BLaER1 treated with 17β-estradiol and CSF1 and Interleukin-3, amounts not matched to agents 10 nM and 100 nM (cell line): ENCODE results near the gene SLCO3A1.
A peak's percentile ranks its signal among the peaks of the same experiment; 100 is the strongest.

Experiments
- H3K27ac ChIP-seq, 11 experiments: shearing (Covaris generic); formaldehyde crosslinking; 2 replicates each; pipeline ENCODE4 v1.8.1; 2022
- H3K27me3 ChIP-seq, 11 experiments: shearing (Covaris generic); formaldehyde crosslinking; 2 replicates each; pipeline ENCODE4 v1.8.1; 2022
- H3K36me3 ChIP-seq, 11 experiments: shearing (Covaris generic); formaldehyde crosslinking; 2 replicates each; pipeline ENCODE4 v1.8.1; 2022
- H3K4me1 ChIP-seq, 10 experiments: shearing (Covaris generic); formaldehyde crosslinking; 2 replicates each; pipeline ENCODE4 v1.8.1; 2022
- H3K4me2 ChIP-seq, 11 experiments: shearing (Covaris generic); formaldehyde crosslinking; 2 replicates each; pipeline ENCODE4 v1.8.1; 2022
- H3K4me3 ChIP-seq, 10 experiments: shearing (Covaris generic); formaldehyde crosslinking; 2 replicates each; pipeline ENCODE4 v1.8.1; 2022
- H3K9ac ChIP-seq, 11 experiments: shearing (Covaris generic); formaldehyde crosslinking; 2 replicates each; pipeline ENCODE4 v1.8.1; 2022
- H3K9me3 ChIP-seq, 11 experiments: shearing (Covaris generic); formaldehyde crosslinking; replicated peaks in 1 of 11; 2 replicates each; pipeline ENCODE4 v1.8.1; 2022
- H4K20me1 ChIP-seq, 11 experiments: shearing (Covaris generic); formaldehyde crosslinking; 2 replicates each; pipeline ENCODE4 v1.8.1; 2022
- Cebpa-rat ChIP-seq, 11 experiments: shearing (Covaris generic); IDR thresholded peaks; 2 replicates each; pipeline ENCODE4 v1.8.1; 2022

The SLCO3A1 gene

DNA sequence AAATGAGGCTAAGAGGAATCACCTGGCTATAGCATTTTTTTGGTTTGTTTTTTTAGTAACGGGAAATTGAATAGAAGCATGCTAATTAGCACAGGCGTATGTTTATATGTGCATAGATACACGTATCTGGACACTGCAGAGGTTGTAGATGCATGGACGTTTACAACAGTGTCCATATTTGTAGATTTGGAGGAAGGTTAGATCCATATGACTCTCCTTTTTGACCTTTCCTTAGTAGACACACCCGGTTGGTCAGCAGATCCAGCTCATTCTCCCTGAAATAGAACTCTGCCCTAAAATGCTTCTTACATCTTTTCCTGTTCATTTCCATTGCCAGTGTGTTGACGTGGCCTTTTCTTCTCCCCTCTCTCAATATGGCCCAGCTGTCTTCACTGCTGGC is 60.1 kb downstream of the SLCO3A1 start:
- no peak overlapping the region for H3K9ac ChIP-seq
- TF ChIP-seq Cebpa-rat (IDR thresholded peaks at IDR 0.05): no peak
- no peak overlapping the region for H3K4me3 ChIP-seq
- peaks cover 0 to 24% (median 10%) of the 10 kb centered on the region in 11 experiments; a peak in 15 of 22 replicates for H3K36me3 ChIP-seq
- peak overlapping the region in 1 of 11 experiments; percentile 22; a peak in 2 of 22 replicates for H3K27ac ChIP-seq
- H3K9me3 ChIP-seq: peaks cover 0 to 7% (median 0%) of the 10 kb centered on the region in 11 experiments; a peak in 3 of 22 replicates
- peak overlapping the region in 3 of 11 experiments; percentile 22 to 41 (median 39); a peak in 5 of 22 replicates for H3K4me2 ChIP-seq
- H3K27me3 ChIP-seq: no peaks in the 10 kb centered on the region
- H3K4me1 ChIP-seq: peaks cover 0 to 63% (median 2%) of the 10 kb centered on the region in 10 experiments; a peak in 8 of 20 replicates
- peaks cover 0 to 3% (median 0%) of the 10 kb centered on the region in 11 experiments; a peak in 2 of 22 replicates for H4K20me1 ChIP-seq

DNA sequence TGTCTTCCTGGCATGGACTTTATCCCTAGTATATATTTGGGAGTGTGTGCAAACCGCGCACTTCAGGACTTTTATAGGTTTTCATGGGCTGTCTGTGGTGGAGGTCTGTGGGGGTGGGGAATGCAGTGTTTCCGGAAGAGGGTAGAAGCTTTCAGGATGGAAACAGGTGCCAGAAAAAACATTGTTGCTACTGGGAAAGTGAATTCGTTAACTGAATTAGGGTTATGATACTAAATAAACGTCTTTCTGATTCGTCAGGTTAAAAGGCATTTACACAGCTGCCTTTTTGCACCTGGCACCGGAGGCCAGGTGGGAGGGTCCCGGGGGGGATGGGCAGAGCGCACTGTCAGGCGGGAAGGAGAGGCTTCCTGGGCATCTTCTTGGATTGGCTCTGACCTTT is 62.1 kb downstream of the SLCO3A1 start:
- H3K4me2 ChIP-seq: no peak overlapping the region

DNA sequence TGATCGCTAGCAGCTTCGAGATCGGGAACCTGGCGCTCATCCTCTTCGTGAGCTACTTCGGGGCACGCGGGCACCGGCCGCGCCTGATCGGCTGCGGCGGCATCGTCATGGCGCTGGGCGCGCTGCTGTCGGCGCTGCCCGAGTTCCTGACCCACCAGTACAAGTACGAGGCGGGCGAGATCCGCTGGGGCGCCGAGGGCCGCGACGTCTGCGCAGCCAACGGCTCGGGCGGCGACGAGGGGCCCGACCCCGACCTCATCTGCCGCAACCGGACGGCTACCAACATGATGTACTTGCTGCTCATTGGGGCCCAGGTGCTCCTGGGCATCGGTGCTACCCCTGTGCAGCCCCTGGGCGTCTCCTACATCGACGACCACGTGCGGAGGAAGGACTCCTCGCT is 62.5 kb downstream of the SLCO3A1 start:
- Histone ChIP-seq H3K9ac (no peak overlapping the region), H3K36me3 (peaks cover 0 to 20% (median 10%) of the 10 kb centered on the region in 11 experiments; a peak in 15 of 22 replicates), H3K9me3 (peaks cover 0 to 7% (median 0%) of the 10 kb centered on the region in 11 experiments; a peak in 3 of 22 replicates), H3K27me3 (no peaks in the 10 kb centered on the region), H4K20me1 (peaks cover 0 to 3% (median 0%) of the 10 kb centered on the region in 11 experiments; a peak in 2 of 22 replicates), H3K4me1 (peaks cover 0 to 68% (median 6%) of the 10 kb centered on the region in 10 experiments; a peak in 14 of 20 replicates), H3K27ac (no peak overlapping the region), H3K4me2 (no peak overlapping the region), H3K4me3 (no peak overlapping the region)
- no peak for TF ChIP-seq Cebpa-rat (IDR thresholded peaks at IDR 0.05)

More for the DNA sequence above, 62.1 kb downstream of the SLCO3A1 start:
- Histone ChIP-seq H4K20me1 (peaks cover 0 to 3% (median 0%) of the 10 kb centered on the region in 11 experiments; a peak in 2 of 22 replicates), H3K27me3 (no peaks in the 10 kb centered on the region), H3K27ac (no peak overlapping the region), H3K4me1 (peaks cover 0 to 64% (median 2%) of the 10 kb centered on the region in 10 experiments; a peak in 8 of 20 replicates), H3K9me3 (peaks cover 0 to 7% (median 0%) of the 10 kb centered on the region in 11 experiments; a peak in 3 of 22 replicates), H3K36me3 (peaks cover 0 to 22% (median 10%) of the 10 kb centered on the region in 11 experiments; a peak in 15 of 22 replicates), H3K4me3 (no peak overlapping the region), H3K9ac (no peak overlapping the region)
- TF ChIP-seq Cebpa-rat (IDR thresholded peaks at IDR 0.05): no peak

DNA sequence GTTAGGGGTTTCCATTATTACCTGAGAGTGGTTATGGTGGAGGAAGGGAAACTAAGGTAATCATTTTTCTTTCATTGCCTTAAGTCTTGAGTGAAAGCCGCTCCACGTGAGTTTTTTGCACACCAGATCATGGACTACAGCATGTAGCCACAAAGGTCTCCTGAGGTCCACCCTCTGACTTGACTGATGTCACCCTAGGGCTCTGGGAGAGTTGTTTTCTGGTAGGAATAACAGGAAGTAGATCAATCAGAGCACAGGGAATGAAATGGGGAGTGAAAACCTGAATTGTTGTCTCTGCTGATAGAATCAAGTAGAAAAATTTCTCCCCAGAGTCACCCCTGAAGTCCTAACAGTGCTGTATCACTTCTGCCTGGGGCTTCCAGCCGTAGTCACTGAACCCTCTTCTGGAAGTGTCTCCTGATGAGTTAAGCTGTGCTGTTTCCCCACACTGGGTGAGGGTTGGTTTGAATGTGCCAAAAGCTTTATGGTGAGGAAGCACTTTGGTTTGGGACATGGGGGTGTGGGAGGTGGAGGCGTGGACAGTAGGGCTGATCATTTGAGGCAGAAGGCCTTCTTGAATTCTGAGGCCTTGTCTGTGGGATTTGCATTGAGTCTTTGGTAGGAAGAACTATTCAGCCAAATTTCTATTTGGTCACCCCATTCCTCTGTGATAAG is 64.3 kb downstream of the SLCO3A1 start:
- H4K20me1 ChIP-seq: 0 out of 22 replicates have a peak, but pooled peaks cover 0 to 3% (median 0%) of the 10 kb centered on the region in 11 experiments
- peak overlapping the region in 4 of 11 experiments; percentile 16 to 69 (median 37); a peak in 5 of 22 replicates for H3K27ac ChIP-seq
- H3K27me3 ChIP-seq: no peaks in the 10 kb centered on the region
- peaks cover 0 to 7% (median 0%) of the 10 kb centered on the region in 11 experiments; a peak in 3 of 22 replicates for H3K9me3 ChIP-seq
- H3K4me1 ChIP-seq: peaks cover 5 to 66% (median 15%) of the 10 kb centered on the region in 10 experiments; a peak in 18 of 20 replicates
- peaks cover 0 to 20% (median 10%) of the 10 kb centered on the region in 11 experiments; a peak in 15 of 22 replicates for H3K36me3 ChIP-seq
- H3K4me2 ChIP-seq: peak overlapping the region in 3 of 11 experiments; percentile 36 to 52 (median 51); a peak in 6 of 22 replicates
- no peak for TF ChIP-seq Cebpa-rat (IDR thresholded peaks at IDR 0.05)
- no peak overlapping the region for H3K9ac ChIP-seq
- no peak overlapping the region for H3K4me3 ChIP-seq

DNA sequence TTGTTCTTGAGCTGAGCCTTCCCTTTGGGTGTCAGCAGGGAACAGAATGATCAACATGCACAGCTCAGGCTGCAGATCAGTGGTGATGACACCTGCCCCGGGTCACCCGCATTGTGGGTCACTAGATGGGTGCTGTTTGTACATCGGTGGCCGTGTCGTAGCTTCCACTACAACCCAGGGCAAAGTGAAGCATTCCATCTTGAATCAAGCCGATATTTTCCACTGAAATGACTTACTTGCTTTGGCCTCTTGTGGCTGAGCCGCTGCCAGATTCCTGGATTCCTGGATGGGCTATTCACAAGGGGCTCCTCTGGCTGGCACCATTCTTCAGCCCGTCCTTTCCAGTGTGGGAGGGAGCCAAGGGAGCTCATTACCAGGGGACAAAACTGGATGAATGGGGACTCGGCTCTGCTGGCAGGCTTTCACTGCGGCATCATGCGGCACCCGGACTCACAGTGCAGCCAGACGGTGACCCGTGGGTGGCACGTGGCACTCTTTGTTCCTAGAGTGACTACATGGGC is 65.6 kb downstream of the SLCO3A1 start:
- peaks cover 5 to 58% (median 15%) of the 10 kb centered on the region in 10 experiments; a peak in 18 of 20 replicates for H3K4me1 ChIP-seq
- no peaks in the 10 kb centered on the region for H3K27me3 ChIP-seq
- H3K9me3 ChIP-seq: peaks cover 0 to 7% (median 0%) of the 10 kb centered on the region in 11 experiments; a peak in 3 of 22 replicates
- no peak for TF ChIP-seq Cebpa-rat (IDR thresholded peaks at IDR 0.05)
- 0 out of 22 replicates have a peak, but pooled peaks cover 0 to 3% (median 0%) of the 10 kb centered on the region in 11 experiments for H4K20me1 ChIP-seq
- no peak overlapping the region for H3K9ac ChIP-seq
- peaks cover 0 to 20% (median 10%) of the 10 kb centered on the region in 11 experiments; a peak in 15 of 22 replicates for H3K36me3 ChIP-seq
- H3K4me3 ChIP-seq: no peak overlapping the region
- peak overlapping the region in 2 of 11 experiments; percentile 52 to 69; a peak in 4 of 22 replicates for H3K27ac ChIP-seq
- H3K4me2 ChIP-seq: peak overlapping the region in 2 of 11 experiments; percentile 30 to 52; a peak in 2 of 22 replicates

DNA sequence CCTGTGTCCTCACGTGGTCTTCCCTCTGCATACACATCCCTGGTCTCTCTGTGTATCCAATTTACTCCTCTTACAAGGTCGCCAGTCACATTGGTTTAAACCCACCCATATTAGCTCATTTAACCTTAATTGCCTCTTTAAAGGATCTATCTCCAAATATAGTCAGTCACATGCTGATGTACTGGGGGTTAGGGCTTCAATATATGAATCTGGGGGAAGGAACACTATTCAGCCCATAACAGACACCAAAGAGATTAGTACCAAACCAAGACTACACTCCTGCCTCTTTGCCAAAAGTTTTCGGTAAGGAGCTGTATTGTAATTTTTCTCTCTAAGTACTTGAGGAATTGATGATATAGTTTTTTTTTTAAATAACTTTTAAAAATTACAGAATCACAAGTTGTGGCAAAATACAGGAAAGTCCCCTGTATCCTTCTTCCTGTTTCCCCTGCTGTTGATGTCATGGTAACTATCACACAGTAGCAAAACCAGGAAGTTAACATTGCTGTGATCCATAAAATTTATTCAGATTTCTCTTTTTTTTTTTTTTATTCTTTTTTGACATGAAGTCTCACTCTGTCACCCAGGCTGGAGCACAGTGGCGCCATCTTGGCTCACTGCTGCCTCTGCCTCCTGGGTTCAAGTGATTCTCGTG is 67.8 kb downstream of the SLCO3A1 start:
- Histone ChIP-seq H3K27ac (peak overlapping the region in 10 of 11 experiments; percentile 16 to 99 (median 70); a peak in 19 of 22 replicates), H3K4me3 (no peak overlapping the region), H3K4me1 (peaks cover 6 to 66% (median 20%) of the 10 kb centered on the region in 10 experiments; a peak in 18 of 20 replicates), H3K27me3 (no peaks in the 10 kb centered on the region), H3K4me2 (peak overlapping the region in 10 of 11 experiments; percentile 13 to 89 (median 59); a peak in 19 of 22 replicates), H3K36me3 (peaks cover 0 to 13% (median 5%) of the 10 kb centered on the region in 11 experiments; a peak in 13 of 22 replicates), H3K9ac (peak overlapping the region in 6 of 11 experiments; percentile 19 to 86 (median 68); a peak in 10 of 22 replicates), H4K20me1 (no peaks in the 10 kb centered on the region), H3K9me3 (peaks cover 0 to under 1% (median 0%) of the 10 kb centered on the region in 11 experiments; a peak in 2 of 22 replicates)
- TF ChIP-seq Cebpa-rat (IDR thresholded peaks at IDR 0.05): no peak

DNA sequence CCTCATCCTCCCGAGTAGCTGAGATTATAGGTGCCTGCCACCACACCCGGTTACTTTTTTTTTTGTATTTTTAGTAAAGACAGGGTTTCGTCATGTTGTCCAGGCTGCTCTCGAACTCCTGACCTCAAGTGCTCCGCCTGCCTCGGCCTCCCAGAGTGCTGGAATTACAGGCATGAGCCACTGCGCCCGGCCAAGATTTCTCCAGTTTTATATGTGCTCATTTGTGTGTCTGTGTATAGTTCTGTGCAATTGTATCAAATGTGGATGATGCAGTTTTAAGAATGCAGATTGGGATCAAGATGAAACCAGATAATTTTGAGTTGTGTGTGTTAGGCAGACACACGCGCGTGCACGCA is 68.3 kb downstream of the SLCO3A1 start:
- Histone ChIP-seq H3K4me1 (peaks cover 11 to 70% (median 25%) of the 10 kb centered on the region in 10 experiments), H3K36me3 (peaks cover 0 to 8% (median under 1%) of the 10 kb centered on the region in 11 experiments; a peak in 5 of 22 replicates), H3K27me3 (no peaks in the 10 kb centered on the region), H3K4me2 (peak overlapping the region in 10 of 11 experiments; percentile 13 to 79 (median 59); a peak in 18 of 22 replicates), H3K9ac (peak overlapping the region in 4 of 11 experiments; percentile 59 to 86 (median 81); a peak in 9 of 22 replicates), H3K4me3 (no peak overlapping the region), H3K27ac (peak overlapping the region in 9 of 11 experiments; percentile 35 to 99 (median 72); a peak in 16 of 22 replicates), H4K20me1 (no peaks in the 10 kb centered on the region), H3K9me3 (no peaks in the 10 kb centered on the region)
- no peak for TF ChIP-seq Cebpa-rat (IDR thresholded peaks at IDR 0.05)
